Stimulated activated naive CD8-positive, alpha-beta T cell treated with anti-CD3 and anti-CD28 coated beads, Interleukin-15, Interleukin-2, amounts not matched to agents 100 ng/mL and 50 ng/mL, for 24 hours (primary cell): ENCODE data around the gene PHLDA2.
A peak's percentile ranks its signal among the peaks of the same experiment; 100 is the strongest.

Experiments
- H3K27ac Mint-ChIP-seq: one replicate; pipeline ENCODE4 v1.8.0; 2021; ENCODE audit warnings: mild to moderate bottlenecking, mixed read lengths
- H3K27me3 Mint-ChIP-seq: one replicate; pipeline ENCODE4 v1.8.0; 2021; ENCODE audit warnings: mixed read lengths
- H3K36me3 Mint-ChIP-seq: one replicate; pipeline ENCODE4 v1.8.0; 2021; ENCODE audit warnings: low read depth, mixed read lengths
- H3K4me1 Mint-ChIP-seq: one replicate; pipeline ENCODE4 v1.8.0; 2021; ENCODE audit warnings: low read depth, mixed read lengths
- H3K4me3 Mint-ChIP-seq: one replicate; pipeline ENCODE4 v1.8.0; 2021; ENCODE audit warnings: mild to moderate bottlenecking, mixed read lengths
- H3K9me3 Mint-ChIP-seq: one replicate; pipeline ENCODE4 v1.8.0; 2021; ENCODE audit warnings: mixed read lengths

PHLDA2 gene

GRCh38 chr11:2928605-2929530 is at the start of gene PHLDA2:
Gene PHLDA2, minus strand, starts transcription at chr11:2929420. Its CDS starts 56 bp downstream, at chr11:2929364.
- Mint-ChIP-seq H3K27ac (peak within 1 kb of the TSS; percentile 86), H3K4me3 (peak within 1 kb of the TSS; percentile 84), H3K9me3 (no peaks in the 10 kb centered on the region), H3K4me1 (peaks cover 35% of the 10 kb centered on the region), H3K27me3 (peaks cover 19% of the 10 kb centered on the region), H3K36me3 (no peaks in the 10 kb centered on the region)

GRCh38 chr11:2977113-2977512 is 47.9 kb upstream of the PHLDA2 start:
- Mint-ChIP-seq H3K4me1 (peaks cover 35% of the 10 kb centered on the region), H3K27me3 (no peaks in the 10 kb centered on the region), H3K4me3 (no peak overlapping the region), H3K9me3 (no peaks in the 10 kb centered on the region), H3K27ac (no peak overlapping the region), H3K36me3 (peaks cover 70% of the 10 kb centered on the region)

GRCh38 chr11:2976294-2977063 is 47.3 kb upstream of the PHLDA2 start:
- no peak overlapping the region for H3K4me3 Mint-ChIP-seq
- no peaks in the 10 kb centered on the region for H3K9me3 Mint-ChIP-seq
- peaks cover 71% of the 10 kb centered on the region for H3K36me3 Mint-ChIP-seq
- H3K4me1 Mint-ChIP-seq, result peaks cover 29% of the 10 kb centered on the region
- no peaks in the 10 kb centered on the region for H3K27me3 Mint-ChIP-seq
- peak overlapping the region; percentile 70 for H3K27ac Mint-ChIP-seq

- Mint-ChIP-seq H3K27ac (no peak overlapping the region), H3K9me3 (no peaks in the 10 kb centered on the region), H3K27me3 (no peaks in the 10 kb centered on the region), H3K4me1 (peaks cover 29% of the 10 kb centered on the region), H3K4me3 (no peak overlapping the region), H3K36me3 (peaks cover 80% of the 10 kb centered on the region)
Measured at GRCh38 chr11:2975594-2975993, 46.4 kb upstream of the PHLDA2 start.

GRCh38 chr11:2974272-2974671 is 45.1 kb upstream of the PHLDA2 start:
- H3K36me3 Mint-ChIP-seq, result peaks cover 89% of the 10 kb centered on the region
- peak overlapping the region; percentile 57 for H3K27ac Mint-ChIP-seq
- no peak overlapping the region for H3K4me3 Mint-ChIP-seq
- H3K9me3 Mint-ChIP-seq, result no peaks in the 10 kb centered on the region
- H3K4me1 Mint-ChIP-seq, result peaks cover 29% of the 10 kb centered on the region
- no peaks in the 10 kb centered on the region for H3K27me3 Mint-ChIP-seq

GRCh38 chr11:2968341-2968900 is 39.2 kb upstream of the PHLDA2 start:
- H3K9me3 Mint-ChIP-seq, result no peaks in the 10 kb centered on the region
- peaks cover 13% of the 10 kb centered on the region for H3K4me1 Mint-ChIP-seq
- no peak overlapping the region for H3K27ac Mint-ChIP-seq

GRCh38 chr11:2964782-2965181 is 35.6 kb upstream of the PHLDA2 start:
- H3K4me1 Mint-ChIP-seq, result peaks cover 30% of the 10 kb centered on the region
- no peak overlapping the region for H3K4me3 Mint-ChIP-seq
- no peaks in the 10 kb centered on the region for H3K27me3 Mint-ChIP-seq
- no peaks in the 10 kb centered on the region for H3K9me3 Mint-ChIP-seq
- peaks cover 91% of the 10 kb centered on the region for H3K36me3 Mint-ChIP-seq
- no peak overlapping the region for H3K27ac Mint-ChIP-seq

More at GRCh38 chr11:2968341-2968900, 39.2 kb upstream of the PHLDA2 start:
- Mint-ChIP-seq H3K36me3 (peaks cover 92% of the 10 kb centered on the region), H3K4me3 (no peak overlapping the region), H3K27me3 (no peaks in the 10 kb centered on the region)

GRCh38 chr11:2963761-2964160 is 34.5 kb upstream of the PHLDA2 start:
- H3K27ac Mint-ChIP-seq, result no peak overlapping the region
- no peaks in the 10 kb centered on the region for H3K27me3 Mint-ChIP-seq
- no peaks in the 10 kb centered on the region for H3K9me3 Mint-ChIP-seq
- no peak overlapping the region for H3K4me3 Mint-ChIP-seq
- H3K36me3 Mint-ChIP-seq, result peaks cover 90% of the 10 kb centered on the region
- peaks cover 30% of the 10 kb centered on the region for H3K4me1 Mint-ChIP-seq

GRCh38 chr11:2963112-2963754 is 34.0 kb upstream of the PHLDA2 start:
- no peaks in the 10 kb centered on the region for H3K27me3 Mint-ChIP-seq
- no peak overlapping the region for H3K4me3 Mint-ChIP-seq
- H3K36me3 Mint-ChIP-seq, result peaks cover 90% of the 10 kb centered on the region
- H3K27ac Mint-ChIP-seq, result peak overlapping the region; percentile 6
- peaks cover 30% of the 10 kb centered on the region for H3K4me1 Mint-ChIP-seq
- H3K9me3 Mint-ChIP-seq, result no peaks in the 10 kb centered on the region

- Mint-ChIP-seq H3K4me3 (no peak overlapping the region), H3K36me3 (peaks cover 88% of the 10 kb centered on the region), H3K27me3 (no peaks in the 10 kb centered on the region), H3K9me3 (no peaks in the 10 kb centered on the region), H3K4me1 (peaks cover 20% of the 10 kb centered on the region), H3K27ac (peak overlapping the region; percentile 67)
Measured at GRCh38 chr11:2961080-2961479, 31.9 kb upstream of the PHLDA2 start.

- Mint-ChIP-seq H3K4me3 (no peak overlapping the region), H3K4me1 (peaks cover 20% of the 10 kb centered on the region), H3K9me3 (no peaks in the 10 kb centered on the region), H3K27ac (peak overlapping the region; percentile 36), H3K36me3 (peaks cover 91% of the 10 kb centered on the region), H3K27me3 (no peaks in the 10 kb centered on the region)
Measured at GRCh38 chr11:2960139-2960538, 30.9 kb upstream of the PHLDA2 start.

GRCh38 chr11:2958251-2958650 is 29.0 kb upstream of the PHLDA2 start:
- Mint-ChIP-seq H3K27me3 (no peaks in the 10 kb centered on the region), H3K27ac (no peak overlapping the region), H3K4me1 (peaks cover 24% of the 10 kb centered on the region), H3K4me3 (no peak overlapping the region), H3K36me3 (peaks cover 93% of the 10 kb centered on the region), H3K9me3 (no peaks in the 10 kb centered on the region)

- Mint-ChIP-seq H3K27me3 (no peaks in the 10 kb centered on the region), H3K36me3 (peaks cover 93% of the 10 kb centered on the region), H3K27ac (peak overlapping the region; percentile 36), H3K4me1 (peaks cover 30% of the 10 kb centered on the region), H3K4me3 (no peak overlapping the region), H3K9me3 (no peaks in the 10 kb centered on the region)
Measured at GRCh38 chr11:2955906-2956476, 26.8 kb upstream of the PHLDA2 start.

- Mint-ChIP-seq H3K36me3 (peaks cover 93% of the 10 kb centered on the region), H3K4me3 (no peak overlapping the region), H3K4me1 (peaks cover 33% of the 10 kb centered on the region), H3K9me3 (no peaks in the 10 kb centered on the region), H3K27ac (no peak overlapping the region), H3K27me3 (no peaks in the 10 kb centered on the region)
Measured at GRCh38 chr11:2954263-2954662, 25.0 kb upstream of the PHLDA2 start.
